ENCODE measurements around the gene SIRT5. TPM values are rescaled to one million over a fixed set of nuclear protein-coding genes. Genes with fewer than 3 reads are reported as not detected.

Gene SIRT5
- polyA plus RNA-seq, 1 donor (not counting 4 experiments of a cell fraction or from before 2014, with no cell fraction given): 9.1 TPM

- no peaks in the 10 kb centered on the region for H4K20me1 ChIP-seq (ENCODE audit: control insufficient read depth, extremely low read depth, insufficient read depth, low read length)
- TF ChIP-seq EZH2 (IDR thresholded peaks at IDR 0.05; ENCODE audit: low read length) (no peak), CTCF (optimal IDR thresholded peaks at IDR 0.05 in 1 of 3, IDR thresholded peaks at IDR 0.05 in 1 of 3, conservative IDR thresholded peaks at IDR 0.05 in 1 of 3; ENCODE audit: extremely low read depth in 1 of 3, insufficient read depth in 2 of 3, low read length in 3 of 3) (no peak)
- H3K27ac ChIP-seq (ENCODE audit: control insufficient read depth, insufficient read depth, low read length): no peak overlapping the region
- H2AFZ ChIP-seq (ENCODE audit: control insufficient read depth, low read length): no peak overlapping the region
- no peaks in the 10 kb centered on the region for H3K36me3 ChIP-seq (ENCODE audit: control insufficient read depth in 2 of 2, extremely low read depth in 1 of 2, insufficient read depth in 2 of 2, low read length in 2 of 2)
- dilution Hi-C loops (cut with MboI; ENCODE audit: extremely low pct_ligation_motif_present, low sequenced_read_pairs): no loop called here
- H3K4me2 ChIP-seq (ENCODE audit: control insufficient read depth, extremely low read depth, insufficient read depth, low read depth, low read length): no peak overlapping the region
- FAIRE-seq: no peak
- no peak overlapping the region for H3K4me3 ChIP-seq (ENCODE audit: control insufficient read depth in 2 of 3, extremely low read depth in 1 of 3, insufficient read depth in 2 of 3, low read depth in 1 of 3, low read length in 3 of 3)
- no peak overlapping the region for H3K9ac ChIP-seq (ENCODE audit: control insufficient read depth, extremely low read depth, insufficient read depth, low read length)
- no peaks in the 10 kb centered on the region for H3K9me1 ChIP-seq (ENCODE audit: control insufficient read depth, extremely low read depth, insufficient read depth, low read length)
- H3K9me3 ChIP-seq (ENCODE audit: control insufficient read depth, low read depth, low read length): no peaks in the 10 kb centered on the region
- H3K79me2 ChIP-seq (ENCODE audit: control insufficient read depth, insufficient read depth, low read length): no peaks in the 10 kb centered on the region
- H3K4me1 ChIP-seq (ENCODE audit: control insufficient read depth, extremely low read depth, insufficient read depth, low read length): no peaks in the 10 kb centered on the region
- no peak for DNase-seq (ENCODE audit: low read depth, low spot score)
- H3K27me3 ChIP-seq (ENCODE audit: control insufficient read depth, extremely low read depth, insufficient read depth, low read length): no peaks in the 10 kb centered on the region
Measured at GRCh38 chr6:13566500-13566899, 7.9 kb upstream of the SIRT5 start.

- H3K4me1 ChIP-seq (ENCODE audit: control insufficient read depth, extremely low read depth, insufficient read depth, low read length): peaks cover 8% of the 10 kb centered on the region
- no peak overlapping the region for H3K27ac ChIP-seq (ENCODE audit: control insufficient read depth, insufficient read depth, low read length)
- no peaks in the 10 kb centered on the region for H3K9me3 ChIP-seq (ENCODE audit: control insufficient read depth, low read depth, low read length)
- no peak overlapping the region for H3K9ac ChIP-seq (ENCODE audit: control insufficient read depth, extremely low read depth, insufficient read depth, low read length)
- no peak overlapping the region for H2AFZ ChIP-seq (ENCODE audit: control insufficient read depth, low read length)
- no peaks in the 10 kb centered on the region for H3K27me3 ChIP-seq (ENCODE audit: control insufficient read depth, extremely low read depth, insufficient read depth, low read length)
- no peak for TF ChIP-seq CTCF (optimal IDR thresholded peaks at IDR 0.05 in 1 of 3, IDR thresholded peaks at IDR 0.05 in 1 of 3, conservative IDR thresholded peaks at IDR 0.05 in 1 of 3; ENCODE audit: extremely low read depth in 1 of 3, insufficient read depth in 2 of 3, low read length in 3 of 3)
- TF ChIP-seq EZH2 (IDR thresholded peaks at IDR 0.05; ENCODE audit: low read length): no peak
- FAIRE-seq (no peak), DNase-seq (ENCODE audit: low read depth, low spot score) (no peak)
- H4K20me1 ChIP-seq (ENCODE audit: control insufficient read depth, extremely low read depth, insufficient read depth, low read length): no peaks in the 10 kb centered on the region
- H3K36me3 ChIP-seq (ENCODE audit: control insufficient read depth in 2 of 2, extremely low read depth in 1 of 2, insufficient read depth in 2 of 2, low read length in 2 of 2): no peaks in the 10 kb centered on the region
- no peaks in the 10 kb centered on the region for H3K79me2 ChIP-seq (ENCODE audit: control insufficient read depth, insufficient read depth, low read length)
- dilution Hi-C loops (cut with MboI; ENCODE audit: extremely low pct_ligation_motif_present, low sequenced_read_pairs): no loop called here
- H3K9me1 ChIP-seq (ENCODE audit: control insufficient read depth, extremely low read depth, insufficient read depth, low read length): no peaks in the 10 kb centered on the region
- no peak overlapping the region for H3K4me3 ChIP-seq (ENCODE audit: control insufficient read depth in 2 of 3, extremely low read depth in 1 of 3, insufficient read depth in 2 of 3, low read depth in 1 of 3, low read length in 3 of 3)
- H3K4me2 ChIP-seq (ENCODE audit: control insufficient read depth, extremely low read depth, insufficient read depth, low read depth, low read length): no peak overlapping the region
Measured at GRCh38 chr6:13568970-13569369, 5.4 kb upstream of the SIRT5 start.
